ENCODE data around the gene DDX60.

DNA sequence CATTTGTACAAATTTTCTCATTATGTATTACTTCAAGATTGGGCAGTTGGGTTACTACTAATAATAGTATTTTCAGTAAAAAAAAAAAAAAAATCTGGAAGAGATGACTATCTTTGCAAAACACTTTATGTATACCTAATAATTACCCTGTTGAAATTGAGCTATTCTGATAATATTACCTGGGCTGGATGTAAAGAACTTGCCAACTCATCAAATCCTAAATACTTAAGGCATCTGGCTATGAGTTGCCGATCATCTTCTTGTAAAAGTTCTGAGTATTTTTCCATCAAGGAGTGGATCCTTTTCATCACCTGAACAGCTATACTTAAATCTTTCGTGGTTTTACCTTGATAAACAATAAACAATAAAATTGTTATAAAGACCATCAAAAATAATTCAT, 42.7 kb downstream of the DDX60 start:
- TF ChIP-seq, protein P1, sequence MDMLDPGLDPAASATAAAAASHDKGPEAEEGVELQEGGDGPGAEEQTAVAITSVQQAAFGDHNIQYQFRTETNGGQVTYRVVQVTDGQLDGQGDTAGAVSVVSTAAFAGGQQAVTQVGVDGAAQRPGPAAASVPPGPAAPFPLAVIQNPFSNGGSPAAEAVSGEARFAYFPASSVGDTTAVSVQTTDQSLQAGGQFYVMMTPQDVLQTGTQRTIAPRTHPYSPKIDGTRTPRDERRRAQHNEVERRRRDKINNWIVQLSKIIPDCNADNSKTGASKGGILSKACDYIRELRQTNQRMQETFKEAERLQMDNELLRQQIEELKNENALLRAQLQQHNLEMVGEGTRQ (CRISPR knock-in tag; IDR thresholded peaks at IDR 0.05): no peak
- TF ChIP-seq PRRX2 (CRISPR knock-in tag; IDR thresholded peaks at IDR 0.05) (no peak), NR2C2 (CRISPR knock-in tag; IDR thresholded peaks at IDR 0.05) (no peak), NR1H2 (CRISPR knock-in tag; IDR thresholded peaks at IDR 0.05) (no peak), SMAD3 (CRISPR knock-in tag; IDR thresholded peaks at IDR 0.05; ENCODE audit: borderline replicate concordance) (no peak), ZNF121 (CRISPR knock-in tag; IDR thresholded peaks at IDR 0.05) (no peak)
- TF ChIP-seq, protein P2, sequence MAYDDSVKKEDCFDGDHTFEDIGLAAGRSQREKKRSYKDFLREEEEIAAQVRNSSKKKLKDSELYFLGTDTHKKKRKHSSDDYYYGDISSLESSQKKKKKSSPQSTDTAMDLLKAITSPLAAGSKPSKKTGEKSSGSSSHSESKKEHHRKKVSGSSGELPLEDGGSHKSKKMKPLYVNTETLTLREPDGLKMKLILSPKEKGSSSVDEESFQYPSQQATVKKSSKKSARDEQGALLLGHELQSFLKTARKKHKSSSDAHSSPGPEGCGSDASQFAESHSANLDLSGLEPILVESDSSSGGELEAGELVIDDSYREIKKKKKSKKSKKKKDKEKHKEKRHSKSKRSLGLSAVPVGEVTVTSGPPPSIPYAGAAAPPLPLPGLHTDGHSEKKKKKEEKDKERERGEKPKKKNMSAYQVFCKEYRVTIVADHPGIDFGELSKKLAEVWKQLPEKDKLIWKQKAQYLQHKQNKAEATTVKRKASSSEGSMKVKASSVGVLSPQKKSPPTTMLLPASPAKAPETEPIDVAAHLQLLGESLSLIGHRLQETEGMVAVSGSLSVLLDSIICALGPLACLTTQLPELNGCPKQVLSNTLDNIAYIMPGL (CRISPR knock-in tag; IDR thresholded peaks at IDR 0.05): no peak
- TF ChIP-seq, protein P3, sequence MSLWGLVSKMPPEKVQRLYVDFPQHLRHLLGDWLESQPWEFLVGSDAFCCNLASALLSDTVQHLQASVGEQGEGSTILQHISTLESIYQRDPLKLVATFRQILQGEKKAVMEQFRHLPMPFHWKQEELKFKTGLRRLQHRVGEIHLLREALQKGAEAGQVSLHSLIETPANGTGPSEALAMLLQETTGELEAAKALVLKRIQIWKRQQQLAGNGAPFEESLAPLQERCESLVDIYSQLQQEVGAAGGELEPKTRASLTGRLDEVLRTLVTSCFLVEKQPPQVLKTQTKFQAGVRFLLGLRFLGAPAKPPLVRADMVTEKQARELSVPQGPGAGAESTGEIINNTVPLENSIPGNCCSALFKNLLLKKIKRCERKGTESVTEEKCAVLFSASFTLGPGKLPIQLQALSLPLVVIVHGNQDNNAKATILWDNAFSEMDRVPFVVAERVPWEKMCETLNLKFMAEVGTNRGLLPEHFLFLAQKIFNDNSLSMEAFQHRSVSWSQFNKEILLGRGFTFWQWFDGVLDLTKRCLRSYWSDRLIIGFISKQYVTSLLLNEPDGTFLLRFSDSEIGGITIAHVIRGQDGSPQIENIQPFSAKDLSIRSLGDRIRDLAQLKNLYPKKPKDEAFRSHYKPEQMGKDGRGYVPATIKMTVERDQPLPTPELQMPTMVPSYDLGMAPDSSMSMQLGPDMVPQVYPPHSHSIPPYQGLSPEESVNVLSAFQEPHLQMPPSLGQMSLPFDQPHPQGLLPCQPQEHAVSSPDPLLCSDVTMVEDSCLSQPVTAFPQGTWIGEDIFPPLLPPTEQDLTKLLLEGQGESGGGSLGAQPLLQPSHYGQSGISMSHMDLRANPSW (CRISPR knock-in tag; conservative IDR thresholded peaks at IDR 0.05; ENCODE audit: low read depth): no peak
- TF ChIP-seq, protein P4, sequence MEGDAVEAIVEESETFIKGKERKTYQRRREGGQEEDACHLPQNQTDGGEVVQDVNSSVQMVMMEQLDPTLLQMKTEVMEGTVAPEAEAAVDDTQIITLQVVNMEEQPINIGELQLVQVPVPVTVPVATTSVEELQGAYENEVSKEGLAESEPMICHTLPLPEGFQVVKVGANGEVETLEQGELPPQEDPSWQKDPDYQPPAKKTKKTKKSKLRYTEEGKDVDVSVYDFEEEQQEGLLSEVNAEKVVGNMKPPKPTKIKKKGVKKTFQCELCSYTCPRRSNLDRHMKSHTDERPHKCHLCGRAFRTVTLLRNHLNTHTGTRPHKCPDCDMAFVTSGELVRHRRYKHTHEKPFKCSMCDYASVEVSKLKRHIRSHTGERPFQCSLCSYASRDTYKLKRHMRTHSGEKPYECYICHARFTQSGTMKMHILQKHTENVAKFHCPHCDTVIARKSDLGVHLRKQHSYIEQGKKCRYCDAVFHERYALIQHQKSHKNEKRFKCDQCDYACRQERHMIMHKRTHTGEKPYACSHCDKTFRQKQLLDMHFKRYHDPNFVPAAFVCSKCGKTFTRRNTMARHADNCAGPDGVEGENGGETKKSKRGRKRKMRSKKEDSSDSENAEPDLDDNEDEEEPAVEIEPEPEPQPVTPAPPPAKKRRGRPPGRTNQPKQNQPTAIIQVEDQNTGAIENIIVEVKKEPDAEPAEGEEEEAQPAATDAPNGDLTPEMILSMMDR (IDR thresholded peaks at IDR 0.05): no peak
